NOMO-1 (cell line): ENCODE data around the gene SPRR5.

Experiments
- DNase-seq, 2 experiments: peaks; one replicate each; lab custom pipeline; 2025; ENCODE audit not compliant: unreplicated experiment in 2 of 2; lab: John Stamatoyannopoulos, UW

Gene SPRR5

GRCh38 chr1:152981146-152981871 lies 34.3 kb downstream of the SPRR5 start:
- no peak for DNase-seq

GRCh38 chr1:152982076-152982475 lies 35.1 kb downstream of the SPRR5 start:
- no peak for DNase-seq

- no peak for DNase-seq
Observed at GRCh38 chr1:152983234-152983633, 36.2 kb downstream of the SPRR5 start.

GRCh38 chr1:152983743-152984142 lies 36.7 kb downstream of the SPRR5 start, which contains the start of gene SPRR1A:
Gene SPRR1A, plus strand, starts transcription at chr1:152984081. Its CDS starts 1,150 bp downstream, at chr1:152985231.
- DNase-seq, result no peak

GRCh38 chr1:152986578-152986977 lies 39.6 kb downstream of the SPRR5 start:
- DNase-seq, result no peak

GRCh38 chr1:152993186-152993585 lies 46.2 kb downstream of the SPRR5 start:
- no peak for DNase-seq

- no peak for DNase-seq
Observed at GRCh38 chr1:152995842-152996241, 48.8 kb downstream of the SPRR5 start.

- no peak for DNase-seq
Observed at GRCh38 chr1:152996633-152997400, 49.8 kb downstream of the SPRR5 start.

GRCh38 chr1:152997901-152998300 lies 50.9 kb downstream of the SPRR5 start:
- no peak for DNase-seq

- DNase-seq, result no peak
Observed at GRCh38 chr1:152998476-152998875, 51.5 kb downstream of the SPRR5 start.
